NCI-H526 treated with DMSO at 0.1 percent for 48 hours (cell line): ENCODE measurements around the gene WDR47.

Experiments
- DNase-seq: peaks from one replicate; lab custom pipeline; 2025; lab: John Stamatoyannopoulos, UW

WDR47 gene

DNA sequence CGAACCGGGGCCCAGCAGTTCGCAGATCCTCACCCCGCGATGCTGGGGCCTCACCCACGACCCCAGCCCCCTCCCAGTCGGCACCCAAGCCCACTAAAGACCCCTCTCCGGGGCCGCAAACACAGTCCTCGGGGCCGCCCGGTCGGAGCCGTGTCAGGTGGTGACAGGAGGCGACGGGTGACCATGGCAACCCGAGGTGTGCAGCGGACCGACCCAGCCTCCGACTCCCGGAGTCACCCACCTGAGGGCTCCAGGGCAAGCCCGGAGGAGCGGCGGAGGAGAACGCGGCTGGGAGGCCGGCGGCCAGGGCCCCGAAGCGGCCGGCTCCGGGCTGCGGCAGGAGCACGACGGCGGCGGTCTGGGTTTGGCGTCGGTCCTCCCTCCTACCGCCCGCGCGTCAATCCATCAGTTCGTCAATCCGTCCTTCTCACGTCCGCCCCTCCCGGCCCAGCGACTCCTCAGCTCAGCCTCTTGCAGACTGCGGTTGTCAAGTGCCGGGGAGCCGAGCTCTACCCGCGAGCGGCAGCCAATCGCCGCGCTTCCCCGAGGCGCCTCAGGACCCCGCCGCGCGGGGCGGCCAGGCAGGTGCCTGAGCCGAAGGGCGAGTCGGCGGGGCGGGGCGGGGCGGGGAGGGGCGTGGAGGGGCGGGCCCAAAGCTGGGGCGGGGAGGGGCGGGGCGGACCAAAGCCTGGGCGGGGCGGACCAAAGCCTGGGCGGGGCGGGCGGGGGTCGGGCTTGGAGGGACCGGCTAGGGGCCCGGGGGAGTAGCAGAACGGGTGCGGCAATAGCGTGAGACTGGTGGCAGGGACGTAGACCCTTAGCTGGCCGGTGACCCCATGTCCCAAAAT lies at the start of gene WDR47:
Gene WDR47 (minus strand): TSS at position 482 of the 848 bp plus-strand sequence. CDS start 18,590 bp downstream, outside the sequence.
- peak; percentile 84 for DNase-seq

DNA sequence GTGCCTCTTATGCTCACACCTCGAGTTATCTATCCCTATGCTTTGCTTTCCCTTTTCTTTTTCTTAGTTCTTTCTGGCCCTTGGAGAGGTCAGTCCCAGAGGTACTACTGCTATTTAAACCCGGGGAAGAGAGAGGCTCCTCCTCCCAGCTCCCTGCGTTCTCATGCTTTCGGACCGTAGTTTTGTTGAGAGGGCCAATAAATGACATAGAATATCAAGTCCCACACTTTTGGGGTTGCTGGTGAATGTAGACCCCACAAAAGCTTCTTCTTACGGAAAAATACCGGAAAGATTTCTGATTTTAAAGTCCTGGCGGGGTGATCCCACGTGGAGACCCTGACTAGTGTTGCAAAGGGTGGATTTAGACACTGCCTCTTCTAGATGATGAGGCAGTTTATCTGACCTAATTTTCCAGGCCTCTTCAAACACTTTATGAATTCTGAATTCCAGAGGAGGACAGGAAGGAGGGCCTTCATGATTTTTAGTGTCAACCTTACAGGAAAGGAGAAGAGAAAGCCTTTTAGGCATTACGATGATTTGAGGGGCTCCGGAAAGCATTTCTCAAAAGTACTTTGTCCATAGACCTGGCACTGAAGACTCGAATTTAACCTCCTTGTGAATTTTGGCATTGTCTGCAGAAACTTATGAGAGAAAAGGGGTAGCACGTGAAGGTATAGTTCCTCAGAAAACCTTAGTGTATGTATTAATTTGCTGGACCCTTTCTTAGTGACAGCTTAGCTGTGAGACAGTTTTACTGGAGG lies 49.4 kb upstream of the WDR47 start:
- DNase-seq, result peak; percentile 81

DNA sequence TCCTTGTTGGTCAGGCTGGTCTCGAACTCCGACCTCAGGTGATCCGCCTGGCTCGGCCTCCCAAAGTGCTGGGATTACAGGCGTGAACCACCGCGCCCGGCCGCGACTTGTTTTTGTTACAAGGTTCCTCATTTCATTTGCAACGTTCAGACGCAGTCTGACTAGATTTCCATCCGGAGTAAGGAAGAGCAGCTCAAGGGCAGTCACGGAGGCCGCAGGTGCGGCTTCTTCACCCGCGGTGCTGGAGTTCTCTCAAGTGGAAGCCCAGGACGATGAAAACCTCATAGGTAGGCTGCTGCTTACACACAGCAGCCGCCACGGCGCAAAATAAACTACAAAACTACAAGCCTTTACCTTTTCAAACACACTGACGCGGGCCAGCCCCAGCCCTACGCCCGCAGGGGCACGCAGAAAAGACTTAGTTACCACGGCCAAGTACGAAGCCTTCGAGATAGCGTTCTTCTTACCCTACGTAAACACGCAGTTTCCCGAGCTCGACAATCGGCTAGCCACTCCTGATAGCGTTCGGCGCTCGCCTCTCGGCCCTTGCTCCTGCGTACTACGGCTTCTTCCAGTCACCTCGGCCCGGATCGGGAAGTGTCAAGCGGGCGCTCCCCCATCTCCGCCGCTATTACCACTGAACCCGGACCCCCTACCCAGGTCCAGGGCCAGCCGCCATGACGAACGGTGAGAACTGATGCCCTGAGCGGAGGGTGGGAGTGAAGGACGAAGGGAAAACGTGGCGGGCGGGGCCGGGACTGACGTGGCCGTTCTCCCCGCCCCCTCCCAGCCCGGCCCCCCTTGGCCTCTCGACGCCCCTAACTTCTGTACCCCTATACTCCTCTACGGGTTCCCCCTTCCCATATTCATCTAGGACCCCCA lies 48.5 kb upstream of the WDR47 start, which contains the start of gene TMEM167B:
Gene TMEM167B (plus strand): TSS at position 569 of the 882 bp plus-strand sequence. CDS start 109 bp downstream, at position 678.
- DNase-seq, result peak; percentile 96

DNA sequence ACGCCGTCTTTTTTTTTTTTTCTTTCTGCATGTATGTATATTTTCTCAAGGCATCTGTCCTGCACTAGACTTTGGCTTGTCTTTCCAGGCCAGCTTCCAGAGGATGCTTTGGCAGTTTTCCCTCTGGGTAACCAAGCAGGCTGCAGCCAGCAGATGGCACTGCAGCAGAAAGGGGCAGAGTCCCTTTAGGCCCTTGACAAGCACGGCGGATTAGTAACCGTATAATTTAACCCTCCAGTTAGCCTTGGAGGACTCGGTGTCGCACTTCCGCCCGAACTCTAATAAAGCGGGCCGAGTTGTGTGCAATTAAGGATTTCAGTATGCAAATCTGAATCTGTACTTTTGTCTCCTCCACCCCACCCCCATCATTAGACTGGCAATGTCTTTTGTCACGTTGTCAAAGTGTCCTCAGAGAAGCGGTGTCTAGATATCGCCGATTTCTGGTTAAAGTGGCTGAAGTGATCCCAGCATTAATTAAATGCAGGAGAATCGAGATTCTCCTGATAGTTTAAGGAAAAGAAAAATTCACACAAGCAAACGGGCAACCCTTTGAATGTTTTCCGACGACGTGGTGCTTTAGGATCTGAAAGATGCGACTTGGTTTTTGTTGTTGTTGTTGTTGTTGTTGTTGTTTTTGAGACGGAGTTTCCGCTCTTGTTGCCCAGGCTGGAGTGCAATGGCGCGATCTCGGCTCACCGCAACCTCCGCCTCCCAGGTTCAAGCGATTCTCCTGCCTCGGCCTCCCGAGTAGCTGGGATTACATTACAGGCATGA lies 47.5 kb upstream of the WDR47 start:
- DNase-seq, result peak; percentile 87

DNA sequence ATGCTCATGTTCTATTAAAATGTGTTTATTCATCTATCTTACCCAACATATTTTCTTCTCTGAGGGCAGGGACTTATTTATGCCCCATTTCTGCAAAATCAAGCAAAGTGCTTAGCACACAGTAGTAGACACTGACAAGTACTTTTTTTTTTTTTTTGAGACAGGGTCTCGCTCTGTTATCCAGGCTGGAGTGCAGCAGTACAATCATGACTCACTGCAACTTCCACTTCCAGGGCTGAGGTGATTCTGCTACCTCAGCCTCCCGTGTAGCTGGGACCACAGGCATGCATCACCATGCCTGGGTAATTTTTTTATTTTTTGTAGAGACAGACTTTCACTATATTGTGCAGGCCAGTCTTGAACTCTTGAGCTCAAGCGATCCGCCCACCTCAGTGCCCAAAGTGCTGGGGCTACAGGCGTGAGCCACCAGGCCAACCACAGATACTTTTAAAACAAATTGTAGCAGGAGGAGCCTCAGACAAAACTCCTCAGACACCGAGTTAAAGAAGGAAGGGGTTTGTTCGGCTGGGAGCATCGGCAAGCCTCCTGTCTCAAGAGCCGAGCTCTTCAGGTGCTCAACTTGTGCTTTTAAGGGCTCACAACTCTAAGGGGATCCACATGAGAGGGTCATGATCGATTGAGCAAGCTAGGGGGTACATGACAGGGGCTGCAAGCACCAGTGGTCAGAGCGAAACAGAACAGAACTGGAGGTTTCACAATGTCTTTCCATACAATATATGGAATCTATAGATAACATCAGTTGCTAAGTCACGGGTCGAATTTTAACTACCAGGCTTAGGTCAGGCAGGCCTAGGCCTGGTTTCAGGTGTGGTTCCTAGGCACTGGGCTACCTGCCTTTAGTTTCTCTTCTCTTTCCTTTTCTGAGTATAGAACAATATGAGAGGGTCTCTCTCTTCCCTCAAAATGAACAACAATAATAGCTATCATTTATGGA lies 42.9 kb upstream of the WDR47 start:
- DNase-seq, result no peak

DNA sequence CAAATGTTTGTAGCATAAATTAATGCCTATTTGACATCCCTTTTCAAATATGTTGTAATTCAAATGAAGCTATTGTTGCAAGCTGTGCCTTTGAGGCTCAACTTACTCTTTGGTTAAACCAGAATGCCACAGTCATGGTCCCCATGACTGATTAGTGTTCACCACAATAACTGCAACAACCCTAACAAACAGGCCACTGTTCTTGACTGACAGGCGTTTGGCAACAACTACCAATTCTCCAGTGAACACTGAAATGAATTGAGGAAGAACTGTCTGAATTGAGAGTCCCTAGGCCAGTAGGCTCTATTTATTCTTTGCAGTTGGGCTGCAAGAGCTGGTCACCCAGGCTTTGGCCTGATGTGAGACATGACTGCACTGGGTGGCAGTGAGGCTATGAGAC lies 42.0 kb upstream of the WDR47 start:
- DNase-seq, result no peak

DNA sequence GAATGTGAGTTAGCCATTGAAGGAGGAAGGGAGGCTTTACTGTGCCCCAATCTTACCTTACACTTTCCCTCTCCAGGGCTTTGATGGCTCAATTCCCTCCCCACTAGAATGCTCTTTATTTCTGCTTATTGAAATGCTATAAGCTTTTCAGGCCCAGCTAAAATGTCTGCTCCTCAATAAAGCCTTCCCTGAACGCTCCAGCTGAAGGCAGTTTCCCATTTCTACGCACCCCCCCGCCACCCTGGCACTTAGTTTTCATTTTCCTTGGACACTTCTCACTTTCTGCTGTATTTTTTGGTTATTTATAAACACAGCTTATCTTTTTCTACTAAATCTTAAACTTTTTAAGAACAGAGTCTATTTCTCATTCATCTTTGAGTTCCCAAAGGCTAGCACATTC lies 41.6 kb upstream of the WDR47 start:
- no peak for DNase-seq

DNA sequence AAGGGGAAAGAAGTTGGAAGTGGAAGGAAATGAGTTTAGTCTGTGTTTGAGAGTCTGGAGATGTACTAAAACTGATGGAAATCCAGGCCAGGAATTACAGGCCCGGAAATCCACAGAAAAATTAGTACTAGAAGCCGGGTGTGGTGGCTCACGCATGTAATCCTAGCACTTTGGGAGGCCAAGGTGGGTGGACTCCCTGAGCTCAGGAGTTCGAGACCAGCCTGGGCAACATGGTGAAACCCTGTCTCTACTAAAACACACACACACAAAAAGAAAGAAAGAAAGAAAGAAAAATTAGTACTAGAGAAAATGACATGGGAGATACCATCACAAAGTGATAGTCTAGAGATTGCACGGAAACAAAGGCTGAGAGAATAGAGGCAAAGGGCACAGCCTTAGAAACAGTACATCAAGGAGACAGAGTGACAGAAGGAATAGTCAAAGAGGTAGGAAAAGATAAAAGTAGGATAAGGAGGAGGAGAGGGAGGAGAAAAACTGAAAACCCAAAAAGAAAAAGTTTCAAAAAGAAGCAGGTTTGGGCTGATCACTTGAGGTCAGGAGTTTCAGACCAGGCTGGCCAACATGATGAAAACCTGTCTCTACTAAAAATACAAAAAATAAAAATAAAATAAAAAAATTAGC lies 38.7 kb upstream of the WDR47 start:
- DNase-seq, result no peak

DNA sequence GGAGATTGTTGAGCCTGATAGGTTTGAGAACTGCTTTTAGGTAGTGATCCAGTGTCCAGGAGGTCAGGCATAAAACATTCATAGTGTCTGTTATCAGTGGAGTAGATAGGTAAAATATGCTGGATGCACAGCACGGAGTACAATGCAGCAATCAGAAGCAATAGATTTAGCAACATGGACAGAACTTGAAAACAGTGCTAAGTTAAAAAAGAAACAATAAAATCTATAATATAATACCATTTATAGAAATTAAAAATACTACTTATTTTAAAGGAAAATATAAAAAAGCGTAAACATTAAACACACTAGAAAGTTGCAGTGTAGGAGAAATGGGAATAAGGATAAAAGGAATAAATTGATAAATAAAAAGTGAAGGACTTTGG lies 37.3 kb upstream of the WDR47 start:
- DNase-seq, result no peak

DNA sequence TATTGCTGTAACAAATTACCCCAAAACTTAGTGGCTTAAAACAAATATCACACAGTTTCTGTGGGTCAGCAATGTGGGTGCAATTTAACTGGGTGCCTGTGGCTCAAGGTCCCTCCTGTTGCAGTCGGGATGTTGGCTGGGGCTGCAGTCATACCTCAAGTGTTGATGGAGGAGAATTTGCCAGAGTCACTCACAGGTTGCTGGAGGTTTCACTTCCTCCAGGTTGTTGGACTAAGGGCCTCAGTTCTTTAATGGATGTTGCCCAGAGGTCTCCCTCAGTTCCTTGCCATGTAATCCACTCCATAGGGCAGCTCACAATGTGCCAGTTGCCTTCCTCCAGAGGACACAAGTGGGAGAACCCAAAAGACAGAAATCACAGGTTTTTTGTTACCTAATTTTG lies 36.4 kb upstream of the WDR47 start:
- no peak for DNase-seq

DNA sequence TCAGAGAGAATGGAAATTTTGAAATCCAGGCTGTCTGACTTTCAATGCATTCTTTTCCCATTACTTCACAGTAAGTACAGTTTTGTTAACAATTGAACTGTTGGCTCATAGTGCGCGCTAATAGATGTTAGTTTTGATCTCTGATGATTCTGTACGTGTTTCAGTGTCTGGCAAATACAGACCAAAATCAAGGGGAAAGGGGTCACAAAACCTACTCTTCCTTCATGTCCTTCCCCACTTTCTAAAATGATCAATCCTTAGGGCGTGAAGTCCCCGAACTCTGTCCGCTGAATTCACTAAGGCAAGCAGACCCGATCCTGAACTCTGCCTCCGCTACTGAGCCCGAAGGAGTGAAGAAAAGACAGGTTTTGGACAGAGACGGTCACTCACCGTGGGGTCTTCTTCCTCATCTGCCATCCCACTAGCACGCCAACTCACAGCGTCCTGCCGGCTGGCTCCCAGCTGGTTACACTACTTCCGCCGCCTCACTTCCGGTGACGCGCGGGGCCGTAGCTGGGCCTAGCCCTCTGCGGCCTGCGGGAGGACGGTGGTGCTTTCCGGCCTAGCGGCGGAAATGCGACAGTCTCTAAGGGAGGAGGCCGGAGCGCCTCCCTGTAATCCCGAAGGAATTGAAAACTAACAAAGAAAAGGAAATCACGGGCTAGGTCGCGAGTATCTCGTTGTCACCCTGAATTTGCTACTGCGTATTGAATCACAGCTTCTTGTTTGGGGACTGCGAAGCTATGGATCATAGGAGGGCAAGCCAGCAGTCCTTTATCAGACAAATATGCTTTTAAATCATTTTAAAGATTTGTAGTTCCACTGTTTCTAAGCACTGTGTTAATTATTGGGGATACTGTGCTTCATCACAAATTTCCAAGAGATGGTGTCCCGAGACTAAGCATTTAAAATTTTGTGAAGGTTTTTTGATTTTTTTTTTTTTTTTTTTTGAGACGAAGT lies 33.9 kb upstream of the WDR47 start, which contains the start of gene TAF13:
Gene TAF13 (minus strand): TSS at position 473 of the 960 bp plus-strand sequence. CDS start 56 bp downstream, at position 417.
- peak; percentile 74 for DNase-seq

DNA sequence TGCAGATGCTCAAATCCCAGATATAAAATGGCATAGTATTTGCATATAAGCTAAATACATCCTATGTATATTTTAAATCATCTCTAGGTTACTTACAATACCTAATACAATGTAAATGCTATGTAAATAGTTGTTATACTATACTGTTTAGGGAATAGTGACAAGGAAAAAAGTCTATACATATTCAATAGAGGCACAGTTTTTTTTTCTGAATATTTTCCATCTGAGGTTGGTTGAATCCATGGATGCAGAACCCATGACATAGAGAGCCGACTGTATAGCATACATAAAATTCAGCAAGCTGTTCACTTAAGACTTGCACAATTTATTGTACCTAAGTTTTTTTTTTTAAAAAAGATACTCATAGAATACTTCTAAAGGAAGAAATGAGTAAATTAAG lies 27.4 kb upstream of the WDR47 start:
- peak; percentile 22 for DNase-seq

DNA sequence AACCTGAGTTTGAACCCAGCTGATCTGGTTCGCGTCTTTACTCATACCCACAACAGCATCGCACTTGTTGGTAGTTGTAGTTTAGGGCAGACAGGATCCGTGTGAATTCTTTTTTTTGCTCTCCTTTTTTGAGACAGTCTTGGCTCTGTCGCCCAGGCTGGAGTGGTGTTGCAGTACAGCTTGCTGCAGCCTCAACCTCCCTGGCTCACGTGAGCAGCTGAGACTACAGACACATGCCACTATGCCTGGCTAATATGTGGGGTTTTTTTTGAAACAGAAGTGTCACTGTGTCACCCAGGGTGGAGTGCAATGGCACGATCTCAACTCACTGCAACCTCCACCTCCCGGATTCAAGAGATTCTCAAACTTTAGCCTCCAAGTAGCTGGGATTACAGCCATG lies 26.0 kb upstream of the WDR47 start:
- DNase-seq, result no peak

DNA sequence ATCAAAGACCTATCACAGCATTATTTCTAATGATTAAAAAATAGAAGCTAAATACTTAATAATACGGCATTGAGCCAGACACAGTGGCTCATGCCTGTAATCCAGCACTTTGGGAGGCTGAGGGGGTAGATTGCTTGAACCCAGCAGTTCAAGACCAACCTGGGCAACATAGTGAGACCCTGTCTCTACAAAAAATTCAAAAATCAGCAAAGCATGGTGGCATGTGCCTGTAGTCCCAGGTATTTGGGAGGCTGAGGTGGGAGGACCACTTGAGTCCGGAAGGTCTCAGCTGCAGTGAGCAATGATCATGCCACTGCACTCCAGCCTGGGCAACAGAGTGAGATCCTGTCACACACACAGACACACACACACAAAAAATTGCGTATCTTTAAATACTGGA lies 23.2 kb upstream of the WDR47 start:
- DNase-seq, result no peak

DNA sequence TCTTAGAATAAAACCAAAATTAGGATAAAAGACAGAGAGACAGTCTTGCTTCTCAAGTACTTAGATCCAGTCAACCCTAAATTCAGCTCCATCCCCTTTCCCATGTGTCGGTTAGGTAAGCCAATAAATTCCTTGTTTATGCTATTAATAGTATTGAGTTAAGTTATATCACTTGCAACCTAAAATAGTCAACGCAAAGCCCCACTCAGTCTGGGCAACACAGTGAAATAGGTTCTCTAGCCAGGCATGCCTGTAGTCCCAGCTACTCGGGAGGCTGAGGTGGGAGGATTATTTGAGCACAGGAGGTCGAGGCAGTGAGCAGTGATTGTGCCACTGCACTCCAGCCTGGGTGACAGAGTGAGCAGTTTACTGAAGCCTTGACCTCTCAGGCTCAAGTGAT lies 19.3 kb upstream of the WDR47 start:
- no peak for DNase-seq

DNA sequence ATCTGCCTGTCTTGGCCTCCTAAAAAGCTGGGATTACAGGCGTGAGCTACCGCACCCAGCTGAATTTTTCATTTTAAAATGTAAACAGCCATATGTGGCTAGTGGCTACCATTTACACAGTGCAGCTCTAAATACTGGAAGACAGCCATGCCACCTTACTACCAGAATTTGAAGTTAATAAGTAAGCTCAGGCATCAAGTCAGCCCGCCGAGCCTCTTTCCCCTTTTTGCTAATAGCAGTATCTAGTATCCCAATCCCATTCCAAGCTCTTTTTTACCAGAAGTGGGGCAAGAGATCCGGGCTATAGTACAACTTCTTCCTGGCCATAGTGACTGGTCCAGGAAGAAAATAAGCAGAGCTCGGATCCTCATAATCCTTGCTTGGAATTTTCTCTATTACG lies 18.8 kb upstream of the WDR47 start:
- no peak for DNase-seq

DNA sequence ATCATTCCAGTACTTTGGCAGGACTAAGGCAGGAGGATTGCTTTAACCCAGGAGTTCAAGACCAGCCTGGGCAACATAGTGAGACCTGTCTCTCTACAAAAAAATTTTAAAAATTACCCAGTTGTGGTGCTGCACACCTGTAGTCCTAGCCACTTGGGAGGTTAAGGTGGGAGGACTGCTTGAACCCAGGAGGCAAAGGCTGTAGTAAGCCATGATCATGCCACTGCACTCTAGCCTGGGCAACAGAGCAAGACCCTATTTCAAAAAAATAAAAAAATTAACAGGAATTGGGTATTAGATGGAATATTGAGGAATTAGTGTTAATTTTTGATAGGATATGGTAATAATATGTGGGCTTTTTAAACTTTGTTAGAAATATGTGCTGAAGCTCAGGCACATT lies 17.1 kb upstream of the WDR47 start:
- no peak for DNase-seq

DNA sequence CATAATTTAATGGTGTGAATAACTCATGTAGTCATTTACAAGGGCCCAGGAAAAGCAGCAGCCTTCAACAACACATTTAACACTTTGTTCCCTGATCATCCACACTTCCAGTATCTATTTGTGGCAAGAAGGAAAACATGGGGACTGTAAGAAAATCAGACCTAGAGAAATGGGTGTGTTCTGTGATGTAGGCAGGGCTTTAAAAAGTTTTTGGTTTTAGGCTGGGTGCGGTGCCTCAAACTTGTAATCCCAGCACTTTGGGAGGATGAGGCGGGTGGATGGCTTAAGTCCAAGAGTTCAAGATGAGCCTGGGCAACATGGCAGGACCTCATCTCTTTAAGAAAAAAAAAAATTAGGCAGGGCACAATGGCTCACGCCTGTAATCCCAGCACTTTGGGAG lies 14.2 kb upstream of the WDR47 start:
- no peak for DNase-seq
